Neural cell (in vitro differentiated cells): Measurements from ENCODE around the gene PLXNA2. TPM values are rescaled to one million over a fixed set of nuclear protein-coding genes. Genes with fewer than 3 reads are reported as not detected.

Experiments used
- H2AFZ ChIP-seq: fragments of 200-600, 300-800 bp; sonication (generic), shearing (Covaris generic); 2 replicates; pipeline ENCODE4 v1.6.0; 2014; ENCODE audit warnings: low read depth, mild to moderate bottlenecking, antibody characterized with exemption, low read length, moderate library complexity
- H3F3A ChIP-seq: fragments of 200-600 bp; shearing (Covaris generic); 2 replicates; pipeline ENCODE4 v1.6.1; 2016; ENCODE audit warnings: mild to moderate bottlenecking, moderate library complexity, mixed read lengths, antibody characterized with exemption, low read length; ENCODE audit not compliant: insufficient read depth, poor library complexity, severe bottlenecking
- H3K27ac ChIP-seq: fragments of 200-600, 300-800 bp; sonication (generic), shearing (Covaris generic); 2 replicates; pipeline ENCODE4 v1.5.1; 2014; ENCODE audit warnings: mild to moderate bottlenecking, low read length, moderate library complexity
- H3K27me3 ChIP-seq: fragments of 300-800, 200-600 bp; sonication (generic), shearing (Covaris generic); 2 replicates; pipeline ENCODE4 v1.6.0; 2014; ENCODE audit warnings: mild to moderate bottlenecking, low read depth, low read length, moderate library complexity; ENCODE audit not compliant: insufficient read depth
- H3K36me3 ChIP-seq: fragments of 300-800, 200-600 bp; sonication (generic), shearing (Covaris generic); 2 replicates; pipeline ENCODE4 v1.5.1; 2014; ENCODE audit warnings: mild to moderate bottlenecking, antibody characterized with exemption, low read length, moderate library complexity; ENCODE audit not compliant: insufficient read depth
- H3K4me2 ChIP-seq: fragments of 300-800, 200-600 bp; sonication (generic), shearing (Covaris generic); 2 replicates; pipeline ENCODE4 v1.6.0; 2014; ENCODE audit warnings: mild to moderate bottlenecking, low read length
- H3K4me3 ChIP-seq: fragments of 300-800, 200-600 bp; sonication (generic), shearing (Covaris generic); 2 replicates; pipeline ENCODE4 v1.5.1; 2014; ENCODE audit warnings: mild to moderate bottlenecking, low read length, moderate library complexity
- H3K79me2 ChIP-seq: fragments of 200-600 bp; shearing (Covaris generic); replicated peaks from 2 replicates; pipeline ENCODE4 v1.6.0; 2014; ENCODE audit warnings: mild to moderate bottlenecking, low read length, moderate library complexity; ENCODE audit not compliant: insufficient read depth
- H3K9ac ChIP-seq: fragments of 300-800, 200-600 bp; sonication (generic), shearing (Covaris generic); 2 replicates; pipeline ENCODE4 v1.6.1; 2016; ENCODE audit warnings: mild to moderate bottlenecking, low read length, mixed read lengths
- H3K9me2 ChIP-seq: fragments of 200-600 bp; shearing (Covaris generic); 2 replicates; pipeline ENCODE4 v1.6.1; 2016; ENCODE audit warnings: mild to moderate bottlenecking, low read length, mixed read lengths; ENCODE audit not compliant: insufficient read depth
- H3K9me3 ChIP-seq: fragments of 200-600, 300-800 bp; sonication (generic), shearing (Covaris generic); 2 replicates; pipeline ENCODE4 v1.6.1; 2016; ENCODE audit warnings: mild to moderate bottlenecking, mixed run types, low read length, moderate library complexity, mixed read lengths
- H4K20me1 ChIP-seq: fragments of 200-600 bp; shearing (Covaris generic); 2 replicates; pipeline ENCODE4 v1.6.1; 2016; ENCODE audit warnings: mild to moderate bottlenecking, mixed run types; ENCODE audit not compliant: insufficient read depth
- CTCF ChIP-seq: fragments of 450-650 bp; IDR thresholded peaks from 2 replicates; pipeline ENCODE4 v1.5.1; 2014; ENCODE audit warnings: antibody characterized with exemption, mild to moderate bottlenecking, moderate library complexity; ENCODE audit not compliant: poor library complexity, severe bottlenecking
- EP300 ChIP-seq: fragments of 450-650 bp; conservative IDR thresholded peaks from 2 replicates; pipeline ENCODE4 v1.6.1; 2014; ENCODE audit warnings: antibody characterized with exemption, mild to moderate bottlenecking, moderate library complexity; ENCODE audit not compliant: poor library complexity, severe bottlenecking
- EZH2 ChIP-seq: fragments of 200-600, 300-800 bp; shearing (Covaris generic), sonication (generic); IDR thresholded peaks from 2 replicates; pipeline ENCODE4 v1.6.1; 2014; ENCODE audit warnings: antibody characterized with exemption, low read length, borderline replicate concordance, mild to moderate bottlenecking; ENCODE audit not compliant: insufficient read depth, poor library complexity, severe bottlenecking
- MXI1 ChIP-seq: fragments of 450-650 bp; conservative IDR thresholded peaks from 2 replicates; pipeline ENCODE4 v1.6.1; 2014; ENCODE audit warnings: antibody characterized with exemption, mild to moderate bottlenecking; ENCODE audit not compliant: poor library complexity, severe bottlenecking
- POLR2AphosphoS5 ChIP-seq: IDR thresholded peaks from 2 replicates; pipeline ENCODE4 v1.6.1; 2012
- RAD21 ChIP-seq: fragments of 450-650 bp; conservative IDR thresholded peaks from 2 replicates; pipeline ENCODE4 v1.6.1; 2014; ENCODE audit warnings: antibody characterized with exemption, mild to moderate bottlenecking, moderate library complexity
- REST ChIP-seq: IDR thresholded peaks from 2 replicates; pipeline ENCODE4 v1.6.1; 2012; ENCODE audit warnings: borderline replicate concordance
- SMC3 ChIP-seq: fragments of 450-650 bp; conservative IDR thresholded peaks from 2 replicates; pipeline ENCODE4 v1.6.1; 2014; ENCODE audit warnings: antibody characterized with exemption, mild to moderate bottlenecking, moderate library complexity; ENCODE audit not compliant: poor library complexity
- TAF1 ChIP-seq: IDR thresholded peaks from 2 replicates; pipeline ENCODE4 v1.6.1; 2012; ENCODE audit warnings: low read depth
- polyA plus RNA-seq: library from polyadenylated mRNA; depleted of rRNA; stranded (reverse); fragments of >200 nt; gene quantifications from 2 replicates; pipeline ENCODE4 v1.2.3, GENCODE V29; 2014

PLXNA2 gene
- polyA plus RNA-seq, 1 donor from 2014 or later, result 30.6 TPM

- Histone ChIP-seq H3K9me3 (no peaks in the 10 kb centered on the region), H3K27ac (peak overlapping the region; percentile 94), H3K9ac (no peak overlapping the region), H3K4me3 (no peak overlapping the region), H4K20me1 (peaks cover 17% of the 10 kb centered on the region), H3K9me2 (no peaks in the 10 kb centered on the region), H3K4me2 (no peak overlapping the region), H3K27me3 (no peaks in the 10 kb centered on the region), H2AFZ (no peak overlapping the region), H3K36me3 (peaks cover 12% of the 10 kb centered on the region), H3K79me2 (peaks cover 45% of the 10 kb centered on the region), H3F3A (peaks cover 2% of the 10 kb centered on the region)
- TF ChIP-seq MXI1 (no peak), REST (no peak), TAF1 (no peak), CTCF (no peak), SMC3 (no peak), EZH2 (no peak), RAD21 (no peak), POLR2AphosphoS5 (no peak), EP300 (no peak)
These were observed 22.9 kb downstream of the PLXNA2 start for GRCh38 chr1:208221291-208221622.

GRCh38 chr1:208219659-208220282 is 24.4 kb downstream of the PLXNA2 start:
- no peak overlapping the region for H3K4me2 ChIP-seq
- peaks cover 38% of the 10 kb centered on the region for H3K79me2 ChIP-seq
- no peaks in the 10 kb centered on the region for H3K27me3 ChIP-seq
- no peaks in the 10 kb centered on the region for H3K9me2 ChIP-seq
- no peaks in the 10 kb centered on the region for H3F3A ChIP-seq
- H2AFZ ChIP-seq, result no peak overlapping the region
- no peak for TF ChIP-seq EZH2
- no peak for TF ChIP-seq CTCF
- no peak for TF ChIP-seq RAD21
- no peak for TF ChIP-seq MXI1
- no peak for TF ChIP-seq SMC3
- TF ChIP-seq POLR2AphosphoS5, result no peak
- no peak for TF ChIP-seq EP300
- no peak for TF ChIP-seq REST
- no peak for TF ChIP-seq TAF1
- peaks cover 22% of the 10 kb centered on the region for H4K20me1 ChIP-seq
- H3K36me3 ChIP-seq, result peaks cover 18% of the 10 kb centered on the region
- no peaks in the 10 kb centered on the region for H3K9me3 ChIP-seq
- H3K4me3 ChIP-seq, result no peak overlapping the region
- H3K27ac ChIP-seq, result no peak overlapping the region
- H3K9ac ChIP-seq, result no peak overlapping the region
